HG02884 (cell line): ENCODE data around the gene CUEDC1.
"Not testable (repeated sequence)": the region's sequence is repeated elsewhere in the genome, so short reads cannot be mapped to it uniquely, and the experiment has no call there.

Experiments
- ATAC-seq: cut with Tn5 transposase; IDR thresholded peaks from one replicate; pipeline ENCODE4 v1.9.1; 2021; ENCODE audit warnings: mild to moderate bottlenecking, moderate library complexity; ENCODE audit not compliant: unreplicated experiment

The CUEDC1 gene

DNA sequence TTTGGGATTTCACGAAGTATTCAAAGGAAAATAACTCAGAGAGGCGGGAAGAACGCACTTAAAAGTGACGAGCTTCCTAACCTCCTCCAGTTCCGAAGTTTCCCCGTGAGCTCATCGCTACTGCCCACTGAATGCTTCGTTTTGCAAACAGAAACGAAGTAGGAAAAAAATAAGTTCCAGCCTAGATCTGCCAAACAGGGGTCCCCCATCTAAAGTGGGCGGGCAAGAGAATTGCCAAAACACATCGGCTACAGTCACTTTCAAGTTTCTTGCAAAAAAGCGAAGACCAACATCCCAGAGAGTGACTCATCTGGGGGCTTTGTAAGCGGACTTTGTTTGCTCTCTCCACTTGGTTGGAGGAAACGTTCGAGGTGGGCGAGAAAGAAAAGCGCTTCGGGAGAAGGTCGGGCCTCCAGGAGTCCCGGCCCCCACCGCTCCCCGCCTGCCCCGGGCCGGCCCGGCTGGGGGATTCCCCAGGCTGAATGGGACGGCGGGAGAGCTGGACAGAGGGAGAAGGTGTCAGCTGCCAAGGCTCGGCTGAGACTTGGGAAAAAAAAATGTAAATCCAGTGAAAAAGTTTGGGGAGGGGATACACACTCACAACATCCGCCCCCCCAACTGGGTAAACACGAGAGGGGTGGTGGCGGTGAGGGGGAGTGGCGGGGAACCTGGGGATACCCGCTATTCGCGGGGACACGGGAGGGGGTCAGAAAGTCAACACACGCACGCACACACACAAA, 31.8 kb upstream of the CUEDC1 start:
- no peak for ATAC-seq

DNA sequence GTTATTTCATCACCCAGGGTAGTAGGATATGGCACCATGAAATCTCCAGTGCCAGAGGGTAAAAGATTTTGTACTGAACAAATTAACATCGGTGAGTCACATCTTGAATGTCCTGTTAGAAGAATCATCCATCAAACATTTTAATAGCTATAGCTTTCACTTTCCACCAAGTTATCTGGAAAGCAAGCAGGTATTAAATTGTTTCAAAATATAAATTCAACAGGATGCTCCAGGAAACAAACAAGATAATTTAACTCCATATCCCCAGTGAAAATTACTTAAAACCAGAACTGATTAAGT, 30.4 kb upstream of the CUEDC1 start:
- ATAC-seq = no peak

DNA sequence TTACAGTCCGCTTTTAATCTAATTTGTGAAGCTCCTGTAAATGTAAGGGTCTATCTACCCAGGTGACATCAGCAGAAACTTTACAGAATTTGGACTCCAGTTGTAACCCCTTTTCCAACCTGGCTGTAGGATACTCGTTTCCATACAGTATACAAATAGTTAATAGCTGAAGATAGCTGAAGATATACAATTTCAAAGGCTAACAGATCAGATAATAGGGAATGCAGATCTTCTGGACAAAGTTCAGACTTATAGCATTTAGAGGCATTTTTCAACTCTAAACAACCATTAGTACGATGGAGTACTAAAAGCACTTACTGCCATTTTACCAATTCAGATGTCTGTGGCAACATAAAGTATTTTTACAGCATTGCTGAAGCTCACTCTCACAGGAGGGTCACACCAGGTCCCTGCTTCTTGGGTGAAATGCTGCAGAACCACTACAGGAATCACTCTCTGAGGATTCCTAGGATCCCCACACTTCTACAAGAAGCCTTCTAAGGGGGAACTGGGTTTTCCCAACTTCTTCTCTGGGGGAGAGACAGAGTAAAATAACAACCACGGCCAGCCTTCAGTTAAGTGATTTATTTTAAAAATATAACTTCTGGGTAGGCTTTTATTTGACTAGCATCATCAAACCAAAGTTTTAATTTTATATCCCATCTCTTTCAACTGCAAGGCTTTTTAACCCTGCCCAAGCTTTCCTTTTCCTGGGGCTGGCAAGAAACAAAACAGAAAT, 29.9 kb upstream of the CUEDC1 start:
- ATAC-seq = no peak

DNA sequence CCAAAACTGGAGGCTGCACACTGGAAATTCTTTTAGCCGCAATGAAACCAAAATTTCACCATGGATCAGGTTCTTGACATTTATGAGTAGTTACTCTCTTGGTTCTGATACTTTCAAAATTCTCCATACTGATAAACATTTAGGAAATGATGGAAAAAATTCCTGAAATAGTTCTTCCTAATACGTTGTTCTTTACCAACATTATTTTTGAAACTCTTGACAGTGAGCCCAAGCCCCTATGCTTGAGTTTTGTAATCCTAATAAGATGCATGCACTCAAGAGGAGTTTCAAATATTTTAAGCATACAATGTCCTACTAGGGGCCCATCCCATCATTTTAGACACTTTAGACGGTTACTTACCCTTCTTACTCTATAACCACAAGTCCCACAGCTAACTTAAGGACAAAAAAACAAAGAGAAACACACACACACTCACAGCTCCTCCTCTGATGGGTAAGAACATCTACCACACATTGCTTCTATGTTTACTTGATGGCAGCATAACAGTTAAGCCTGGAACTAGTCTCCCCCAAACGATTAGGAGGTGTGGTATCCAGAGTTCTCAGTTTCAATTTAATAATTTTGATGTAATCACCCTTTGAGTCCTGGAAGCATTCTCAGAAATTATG, 29.2 kb upstream of the CUEDC1 start:
- no peak for ATAC-seq

DNA sequence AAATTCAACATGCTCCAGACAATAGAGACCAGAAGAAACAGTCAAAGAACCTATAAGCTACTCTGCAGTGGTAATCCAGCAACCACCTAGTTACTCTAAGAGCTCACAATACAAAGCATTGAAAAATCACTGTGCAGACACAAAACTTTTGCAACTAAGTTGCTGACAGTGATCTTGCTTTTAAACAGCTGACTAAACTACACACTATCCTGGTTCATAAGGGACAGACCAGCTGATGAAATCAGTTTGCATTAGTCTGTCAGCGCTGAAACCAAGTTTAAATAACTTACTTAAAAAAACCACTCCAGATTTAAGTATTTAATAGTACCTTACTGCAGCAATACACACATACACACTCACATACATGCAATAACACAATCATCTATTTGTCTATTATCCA, 28.2 kb upstream of the CUEDC1 start:
- ATAC-seq = no peak

DNA sequence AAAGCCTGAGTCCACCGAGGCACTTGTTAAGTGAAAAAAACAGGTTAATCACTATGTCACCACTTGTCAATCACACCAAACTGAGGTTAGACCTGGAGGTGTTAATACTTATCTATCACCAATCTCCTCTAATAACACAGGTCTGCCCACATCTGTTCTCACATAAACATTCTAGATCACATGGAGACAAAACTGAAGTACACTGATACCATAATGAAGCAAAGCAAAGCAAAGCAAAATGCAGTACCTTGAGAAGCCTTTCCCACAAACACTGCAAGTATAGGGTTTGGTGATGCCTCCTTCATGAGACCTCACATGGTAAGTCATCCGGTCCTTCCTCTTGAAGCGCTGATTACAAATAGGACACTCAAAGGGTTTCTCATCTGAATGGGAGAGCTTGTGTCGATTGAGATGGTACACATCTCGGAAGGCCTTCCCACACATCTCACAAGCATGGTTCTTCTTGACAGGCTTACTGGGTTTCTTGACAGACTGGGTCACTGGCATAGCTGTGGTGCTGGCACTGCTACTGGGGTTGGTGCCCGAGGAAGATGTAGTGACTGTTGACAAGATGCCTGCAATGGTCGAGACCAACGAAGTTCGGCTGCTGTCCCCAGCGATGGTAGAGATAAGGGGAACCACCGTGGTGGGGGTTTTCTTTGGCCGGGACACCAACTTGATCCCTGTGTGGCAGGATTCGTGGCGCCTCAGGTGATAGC, 27.4 kb upstream of the CUEDC1 start:
- no peak for ATAC-seq

DNA sequence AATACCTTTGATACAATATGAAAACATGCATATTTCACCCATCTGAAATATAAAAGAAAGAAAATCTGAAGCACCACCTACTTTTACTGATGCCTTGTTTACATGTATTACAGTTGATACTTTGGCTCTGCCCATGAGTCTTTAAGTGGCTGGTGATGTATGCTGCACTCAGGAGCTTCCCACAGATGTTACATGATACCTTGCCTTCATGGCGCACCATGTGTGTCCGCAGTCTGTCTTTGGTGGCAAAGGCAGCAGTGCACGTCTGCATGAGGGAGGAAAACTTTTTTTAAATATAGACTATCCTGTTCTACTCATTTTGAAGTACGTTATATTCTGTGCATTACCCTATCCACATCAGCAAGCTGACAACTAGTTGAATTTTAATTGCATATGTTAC, 25.3 kb upstream of the CUEDC1 start:
- ATAC-seq = no peak

DNA sequence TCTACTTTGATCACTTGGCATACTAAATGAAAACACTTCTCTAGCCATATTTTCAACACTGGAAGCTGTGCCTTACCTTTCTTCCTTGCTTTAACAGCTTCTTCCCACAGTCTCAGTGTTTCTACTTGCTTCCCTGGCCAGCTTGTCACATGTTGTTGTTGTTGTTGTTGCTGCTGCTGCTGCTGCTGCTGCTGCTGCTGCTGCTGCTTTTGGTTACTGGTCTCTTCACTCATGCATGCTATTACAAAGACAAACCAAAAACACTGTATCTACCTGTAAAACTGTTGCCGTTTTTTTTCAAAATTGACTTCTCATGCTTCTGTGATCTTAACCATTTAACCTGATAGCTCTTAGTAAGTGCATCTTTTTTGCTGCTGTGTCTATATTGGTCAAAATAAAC, 23.9 kb upstream of the CUEDC1 start:
- no peak for ATAC-seq

DNA sequence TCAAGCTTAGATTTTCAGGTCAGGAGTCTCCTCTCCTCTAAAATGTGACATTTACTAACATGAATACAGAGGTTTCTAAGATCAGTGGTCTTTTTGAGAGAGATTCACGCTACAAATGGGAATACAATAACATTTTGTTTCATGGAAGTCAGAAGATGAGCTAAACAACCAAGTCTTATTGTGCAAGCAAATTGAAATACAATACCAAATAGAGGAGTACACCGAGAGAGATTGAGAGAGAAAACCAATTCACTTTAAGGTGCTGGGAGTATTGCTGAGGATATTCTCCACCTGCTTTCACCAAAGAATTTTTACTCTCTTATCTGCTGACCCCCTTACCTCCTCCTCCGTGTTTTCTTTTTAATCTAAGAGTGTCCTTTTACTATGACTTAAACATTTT, 21.4 kb upstream of the CUEDC1 start:
- no peak for ATAC-seq

DNA sequence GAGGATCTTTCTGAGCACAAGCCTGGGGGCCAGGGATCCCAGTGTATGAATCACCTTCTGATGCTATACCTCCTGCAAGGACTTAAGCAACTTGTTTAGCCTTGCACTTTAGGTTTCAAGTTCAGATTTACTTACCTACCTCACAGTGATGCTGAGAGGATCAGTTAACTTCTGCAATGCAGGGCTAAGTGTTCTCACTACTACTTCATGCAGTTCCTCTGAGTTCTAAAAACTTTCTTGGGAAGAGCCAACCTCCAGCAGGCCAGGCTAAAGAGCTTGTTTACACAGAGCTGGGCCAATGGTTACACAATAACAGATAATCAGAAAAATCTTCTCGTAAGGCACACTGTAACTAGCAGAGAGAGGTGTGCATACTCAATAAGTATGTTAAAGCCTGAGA, 19.8 kb upstream of the CUEDC1 start:
- no peak for ATAC-seq

DNA sequence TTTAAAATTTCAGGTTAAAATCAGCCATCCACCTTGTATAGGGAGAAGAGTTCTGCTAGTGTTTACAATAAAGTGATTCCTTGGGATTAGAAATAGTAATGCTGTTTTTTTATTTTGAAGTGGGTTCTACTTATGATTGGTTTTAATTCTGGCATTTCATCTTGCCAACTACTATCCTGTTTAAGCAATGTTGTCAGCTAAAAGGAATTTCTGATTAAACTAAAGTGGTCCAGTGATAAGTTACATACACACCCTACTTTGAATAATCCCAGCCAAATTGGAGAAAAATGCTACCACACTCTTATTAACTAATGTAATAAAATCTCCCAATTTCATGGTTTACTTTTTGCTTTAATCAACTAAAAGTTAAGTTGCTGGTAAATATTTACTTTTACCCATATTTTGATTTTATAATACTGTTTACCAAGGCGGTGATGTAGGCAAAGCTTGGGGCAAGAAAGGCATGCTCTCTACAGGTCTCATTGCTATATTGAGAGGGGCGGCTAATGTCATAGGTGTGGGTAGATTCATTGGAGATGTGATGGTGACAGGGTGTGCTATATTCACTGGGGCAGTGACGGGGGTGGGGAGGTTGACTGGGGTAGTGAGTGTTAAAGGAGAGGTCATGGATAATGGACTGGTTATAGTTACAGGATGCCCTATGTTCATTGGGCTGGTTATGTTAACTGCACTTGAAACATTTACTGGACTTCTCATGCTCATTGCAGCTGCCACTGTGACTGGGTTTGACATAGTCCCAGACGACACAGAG, 19.0 kb upstream of the CUEDC1 start:
- ATAC-seq = not testable (repeated sequence)

DNA sequence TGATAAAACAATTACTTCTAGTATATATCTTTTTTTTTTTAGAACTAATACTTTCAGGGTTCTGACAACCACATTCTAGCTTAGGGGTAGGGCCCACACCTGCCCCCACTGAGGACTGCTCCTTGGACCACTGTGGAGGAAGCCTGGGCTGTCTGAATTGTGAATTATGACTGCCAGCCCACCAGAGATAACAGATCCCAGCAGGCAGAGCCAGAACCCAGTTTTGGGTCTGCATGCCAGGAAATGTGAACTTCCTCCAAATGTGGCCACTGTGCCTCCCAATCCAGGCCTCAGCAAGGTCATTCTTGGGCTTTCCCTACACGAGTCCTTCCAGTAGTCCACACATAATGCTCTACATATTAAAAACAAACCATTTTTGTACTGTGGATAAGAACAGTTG, 16.9 kb upstream of the CUEDC1 start:
- ATAC-seq = no peak

DNA sequence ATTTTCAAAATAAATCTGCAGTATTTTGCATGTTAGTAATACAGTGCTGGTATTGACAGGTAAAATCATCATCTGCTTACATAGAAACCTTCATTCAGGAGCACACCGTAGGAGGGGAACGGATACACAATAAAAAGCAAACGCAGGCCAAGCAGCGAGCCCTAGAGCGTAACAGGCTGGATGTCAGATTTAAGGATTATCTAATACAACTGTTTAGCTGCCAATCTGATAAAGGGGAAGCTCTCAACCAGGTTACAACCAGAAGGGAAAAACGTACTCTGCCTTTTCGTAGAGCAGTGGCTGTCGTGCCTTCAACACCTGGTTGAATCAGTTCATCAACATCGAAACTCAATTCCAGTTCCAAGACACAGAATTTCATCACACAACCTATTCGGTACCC, 16.4 kb upstream of the CUEDC1 start:
- no peak for ATAC-seq

DNA sequence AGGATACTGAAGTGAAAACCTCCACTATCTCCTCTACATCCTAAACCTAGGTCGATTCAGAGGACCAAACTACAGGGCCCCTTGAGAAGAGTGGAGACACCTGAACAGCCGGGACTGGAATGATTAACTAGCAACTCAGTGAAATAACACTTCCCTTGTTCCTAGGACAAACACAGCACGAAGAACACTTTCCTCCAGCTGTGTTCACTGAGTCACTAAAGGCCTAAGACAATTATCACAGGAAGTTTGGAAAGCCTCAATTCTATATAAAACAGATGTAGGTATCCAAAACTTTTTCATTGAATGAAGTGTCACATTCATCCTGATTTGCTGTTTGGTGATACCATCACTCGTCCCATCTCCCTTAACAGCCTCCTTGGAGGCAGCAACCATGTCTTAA, 15.5 kb upstream of the CUEDC1 start:
- ATAC-seq = no peak

DNA sequence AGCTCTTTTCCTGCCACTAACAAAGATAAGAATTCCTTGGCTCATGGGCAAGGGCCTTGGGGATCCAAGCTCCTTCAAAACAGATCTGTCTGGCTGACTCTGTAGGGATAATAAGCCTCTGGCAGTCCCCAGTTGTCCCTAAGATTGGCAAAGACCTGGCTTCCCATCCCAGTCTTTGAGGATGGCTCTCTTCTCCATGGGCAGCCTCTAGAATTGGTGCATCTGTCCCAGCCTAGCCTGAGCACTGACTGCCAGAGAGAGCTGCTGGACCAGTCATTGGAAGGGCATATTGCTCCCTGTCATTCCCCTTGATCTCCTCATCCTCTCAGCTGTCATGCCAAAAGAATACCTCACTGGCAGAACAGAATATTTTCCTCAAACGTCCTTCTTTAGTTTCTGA, 13.2 kb upstream of the CUEDC1 start:
- no peak for ATAC-seq

DNA sequence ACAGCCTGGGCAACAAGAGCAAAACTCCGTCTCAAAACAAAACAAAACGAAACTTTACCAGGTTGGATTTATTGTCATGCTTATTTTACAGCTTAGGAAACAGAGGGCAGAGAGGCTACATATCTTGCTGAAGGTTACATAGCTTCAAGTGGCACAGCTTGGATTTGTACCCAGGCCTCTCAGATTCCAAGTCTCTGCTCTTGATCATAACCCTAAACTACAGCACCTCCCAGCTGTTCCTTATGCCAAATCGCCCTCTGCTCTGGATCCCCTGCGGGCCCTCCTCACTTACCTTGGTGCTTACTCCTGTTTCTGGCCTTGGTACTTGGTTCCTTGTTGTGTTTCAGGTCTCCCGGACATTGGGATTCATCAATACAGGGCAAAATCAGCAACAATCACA, 11.7 kb upstream of the CUEDC1 start:
- no peak for ATAC-seq

DNA sequence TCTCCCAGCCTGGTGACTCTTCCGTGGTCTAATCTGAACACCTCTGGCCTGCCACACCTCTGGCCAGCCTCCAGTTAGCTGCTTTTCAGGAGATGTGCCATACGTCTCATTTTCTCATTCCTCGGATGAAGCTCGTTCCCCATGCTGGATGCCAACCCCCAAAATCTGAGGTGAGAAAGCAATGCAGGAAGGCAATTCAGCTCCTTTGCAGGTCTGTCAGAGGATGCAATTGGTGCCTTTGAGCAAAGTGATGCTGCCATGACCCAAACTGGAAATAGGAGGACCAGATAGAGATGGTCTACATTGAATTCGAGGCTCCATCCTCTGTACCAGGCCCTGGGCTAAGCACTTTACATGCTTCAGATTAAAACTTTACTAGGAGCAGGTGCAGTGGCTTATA, 11.0 kb upstream of the CUEDC1 start:
- no peak for ATAC-seq

DNA sequence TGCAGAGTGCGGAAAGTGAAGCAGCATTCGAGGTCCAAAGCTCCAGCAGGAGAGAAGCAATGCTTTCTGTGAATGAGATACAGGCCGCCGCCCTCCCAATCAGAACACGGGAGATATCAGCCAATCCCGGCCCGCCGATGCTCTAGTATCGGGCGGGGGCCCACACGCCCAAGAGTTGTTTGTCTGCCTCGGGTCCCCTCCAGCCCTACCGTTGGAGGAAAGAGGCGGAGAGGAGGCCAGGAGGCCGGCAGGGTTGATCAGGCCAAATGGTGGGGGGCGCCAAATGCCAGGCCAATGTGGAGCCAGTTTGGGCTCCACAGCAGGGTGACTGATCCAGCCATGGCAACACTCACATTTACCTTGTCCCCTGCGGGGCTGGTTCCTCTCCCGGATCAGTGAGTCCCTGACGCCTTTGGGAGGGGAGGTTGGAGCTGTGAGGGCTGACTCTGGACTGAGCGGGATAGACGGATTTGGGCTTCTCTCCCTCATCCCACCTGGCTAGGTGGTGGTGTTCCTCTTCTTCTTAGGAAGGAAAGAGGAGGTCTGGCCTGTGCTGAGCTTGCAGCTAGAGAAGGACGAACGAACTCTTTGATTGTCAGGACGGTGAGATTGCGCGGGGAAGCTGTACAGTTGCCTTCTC, 10.4 kb upstream of the CUEDC1 start:
- ATAC-seq = no peak

DNA sequence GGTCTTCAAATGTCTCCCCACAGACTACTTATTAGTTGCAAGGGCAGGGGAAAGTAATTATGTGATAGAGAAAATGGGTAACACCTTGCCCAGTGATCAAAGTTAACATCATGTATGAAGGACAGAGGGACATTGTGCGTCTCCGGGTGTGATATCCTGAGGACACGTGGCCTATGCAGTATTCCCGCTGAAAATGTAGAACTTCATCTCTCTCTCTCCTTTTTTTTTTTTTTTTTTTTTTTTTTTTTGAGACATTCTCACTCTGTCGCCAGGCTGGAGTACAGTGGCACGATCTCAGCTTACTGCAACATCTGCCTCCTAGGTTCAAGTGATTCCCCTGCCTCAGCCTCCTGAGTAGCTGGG, 7.9 kb upstream of the CUEDC1 start:
- ATAC-seq = no peak

DNA sequence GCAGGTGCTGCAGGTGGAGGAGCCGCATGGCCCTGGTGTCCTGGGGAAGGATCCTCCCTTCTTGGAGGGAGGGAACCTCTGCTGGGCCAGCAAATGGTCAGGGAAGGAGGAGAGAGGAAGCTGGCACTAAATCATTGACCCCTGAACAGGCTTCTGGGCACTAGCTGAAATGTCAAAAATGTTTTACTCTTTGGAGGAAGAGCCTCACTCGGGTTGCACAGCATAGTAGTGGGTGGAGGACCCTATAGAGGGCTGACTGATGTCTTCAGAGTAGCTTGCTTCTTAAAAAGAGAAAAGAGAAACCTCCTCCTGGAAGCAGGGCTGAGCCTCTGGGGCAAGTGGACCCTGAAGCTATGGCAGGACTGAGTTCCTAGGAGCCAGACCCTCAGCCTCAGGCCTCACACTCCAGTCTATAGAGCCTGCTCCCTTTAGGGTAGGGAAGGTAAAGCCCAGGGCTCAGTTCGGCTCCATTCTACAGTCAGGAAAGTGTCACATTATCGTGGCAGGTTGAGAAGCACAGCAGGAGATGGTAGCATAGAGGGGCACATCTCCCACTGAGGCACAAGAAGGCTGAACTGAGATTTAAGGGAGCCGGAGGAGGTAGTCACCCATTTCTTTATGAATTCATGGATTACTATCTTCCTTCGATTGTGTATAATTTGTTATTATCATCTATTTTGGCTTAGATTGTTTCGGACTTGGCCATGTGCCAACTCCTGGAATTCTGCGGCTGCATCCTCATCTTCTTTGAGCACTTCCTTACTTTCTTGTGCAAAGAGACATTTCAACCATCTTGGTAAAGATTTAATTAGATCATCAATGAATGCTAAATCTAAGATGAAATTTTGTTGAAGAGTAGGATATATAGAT, 7.3 kb upstream of the CUEDC1 start:
- no peak for ATAC-seq
